ENCODE data around the gene EOLA2.

Gene EOLA2

GRCh38 chrX:149916745-149917392, 21.4 kb downstream of the EOLA2 start:
- Histone ChIP-seq H3K4me3 (ENCODE audit: low read depth, low read length, poor library complexity, severe bottlenecking) (no peak overlapping the region), H3K4me2 (ENCODE audit: low read length) (no peak overlapping the region), H3K9me2 (ENCODE audit: low read depth, low read length) (no peaks in the 10 kb centered on the region), H3K36me3 (ENCODE audit: insufficient read depth, low read length) (no peaks in the 10 kb centered on the region), H3K9ac (ENCODE audit: low read length) (no peak overlapping the region), H4K20me1 (ENCODE audit: insufficient read depth, low read length) (no peaks in the 10 kb centered on the region), H3F3A (ENCODE audit: insufficient read depth, low read length) (no peaks in the 10 kb centered on the region), H3K27me3 (ENCODE audit: insufficient read depth, low read length) (no peaks in the 10 kb centered on the region), H3K4me1 (ENCODE audit: insufficient read depth, low read length, severe bottlenecking) (no peaks in the 10 kb centered on the region), H3K27ac (ENCODE audit: low read depth, low read length, poor library complexity, severe bottlenecking) (no peak overlapping the region), H2AFZ (ENCODE audit: low read length) (no peak overlapping the region), H3K79me2 (ENCODE audit: insufficient read depth, low read length) (no peaks in the 10 kb centered on the region), H3K9me3 (ENCODE audit: low read length) (no peaks in the 10 kb centered on the region)
- TF ChIP-seq CTCF (IDR thresholded peaks at IDR 0.05; ENCODE audit: low read length) (no peak), EZH2 (IDR thresholded peaks at IDR 0.05; ENCODE audit: borderline replicate concordance, low read length) (no peak)

GRCh38 chrX:149910178-149910695, 28.1 kb downstream of the EOLA2 start:
- no peaks in the 10 kb centered on the region for H3K79me2 ChIP-seq (ENCODE audit: insufficient read depth, low read length)
- TF ChIP-seq CTCF (IDR thresholded peaks at IDR 0.05; ENCODE audit: low read length), result no peak
- no peak for TF ChIP-seq EZH2 (IDR thresholded peaks at IDR 0.05; ENCODE audit: borderline replicate concordance, low read length)
- H3K4me3 ChIP-seq (ENCODE audit: low read depth, low read length, poor library complexity, severe bottlenecking), result no peak overlapping the region
- no peaks in the 10 kb centered on the region for H3K9me2 ChIP-seq (ENCODE audit: low read depth, low read length)
- no peaks in the 10 kb centered on the region for H3K4me1 ChIP-seq (ENCODE audit: insufficient read depth, low read length, severe bottlenecking)
- no peaks in the 10 kb centered on the region for H4K20me1 ChIP-seq (ENCODE audit: insufficient read depth, low read length)
- no peak overlapping the region for H3K9ac ChIP-seq (ENCODE audit: low read length)
- no peak overlapping the region for H3K27ac ChIP-seq (ENCODE audit: low read depth, low read length, poor library complexity, severe bottlenecking)
- no peak overlapping the region for H2AFZ ChIP-seq (ENCODE audit: low read length)
- H3K4me2 ChIP-seq (ENCODE audit: low read length), result no peak overlapping the region
- no peaks in the 10 kb centered on the region for H3F3A ChIP-seq (ENCODE audit: insufficient read depth, low read length)
- no peaks in the 10 kb centered on the region for H3K9me3 ChIP-seq (ENCODE audit: low read length)
- no peaks in the 10 kb centered on the region for H3K27me3 ChIP-seq (ENCODE audit: insufficient read depth, low read length)
- no peaks in the 10 kb centered on the region for H3K36me3 ChIP-seq (ENCODE audit: insufficient read depth, low read length)

GRCh38 chrX:149909324-149910177, 28.7 kb downstream of the EOLA2 start:
- H2AFZ ChIP-seq (ENCODE audit: low read length), result no peak overlapping the region

More at GRCh38 chrX:149909324-149910177, 28.7 kb downstream of the EOLA2 start:
- H3K9ac ChIP-seq (ENCODE audit: low read length), result no peak overlapping the region
- TF ChIP-seq CTCF (IDR thresholded peaks at IDR 0.05; ENCODE audit: low read length) (no peak), EZH2 (IDR thresholded peaks at IDR 0.05; ENCODE audit: borderline replicate concordance, low read length) (no peak)
- no peaks in the 10 kb centered on the region for H3K4me1 ChIP-seq (ENCODE audit: insufficient read depth, low read length, severe bottlenecking)
- H3F3A ChIP-seq (ENCODE audit: insufficient read depth, low read length), result no peaks in the 10 kb centered on the region
- H3K27me3 ChIP-seq (ENCODE audit: insufficient read depth, low read length), result no peaks in the 10 kb centered on the region
- no peaks in the 10 kb centered on the region for H3K79me2 ChIP-seq (ENCODE audit: insufficient read depth, low read length)
- no peak overlapping the region for H3K4me2 ChIP-seq (ENCODE audit: low read length)
- H3K9me2 ChIP-seq (ENCODE audit: low read depth, low read length), result no peaks in the 10 kb centered on the region
- H3K9me3 ChIP-seq (ENCODE audit: low read length), result no peaks in the 10 kb centered on the region
- no peaks in the 10 kb centered on the region for H4K20me1 ChIP-seq (ENCODE audit: insufficient read depth, low read length)
- no peaks in the 10 kb centered on the region for H3K36me3 ChIP-seq (ENCODE audit: insufficient read depth, low read length)
- no peak overlapping the region for H3K4me3 ChIP-seq (ENCODE audit: low read depth, low read length, poor library complexity, severe bottlenecking)
- H3K27ac ChIP-seq (ENCODE audit: low read depth, low read length, poor library complexity, severe bottlenecking), result no peak overlapping the region
